IPS DF 6.9 (cell line): ENCODE data around the gene PFKL.

Experiments used
- DNase-seq: peaks from one replicate; pipeline ENCODE4 v3.0.0-alpha.2; 2013; ENCODE audit warnings: low read depth, low spot score
- H3K27ac ChIP-seq: one replicate; pipeline ENCODE4 v1.5.1; 2013; ENCODE audit warnings: low read length, control low read depth
- H3K27me3 ChIP-seq: 2 replicates; pipeline ENCODE4 v1.6.1; 2013; ENCODE audit warnings: mild to moderate bottlenecking, low read length; ENCODE audit not compliant: control insufficient read depth, insufficient read depth
- H3K36me3 ChIP-seq: 2 replicates; pipeline ENCODE4 v1.6.1; 2013; ENCODE audit warnings: low read length; ENCODE audit not compliant: control insufficient read depth, insufficient read depth
- H3K4me1 ChIP-seq: 2 replicates; pipeline ENCODE4 v1.6.1; 2013; ENCODE audit warnings: low read length; ENCODE audit not compliant: control insufficient read depth, insufficient read depth
- H3K4me3 ChIP-seq: 2 replicates; pipeline ENCODE4 v1.5.1; 2013; ENCODE audit warnings: mild to moderate bottlenecking, low read length
- H3K9me3 ChIP-seq: 2 replicates; pipeline ENCODE4 v1.6.1; 2013; ENCODE audit warnings: low read length, inconsistent platforms; ENCODE audit not compliant: control insufficient read depth, insufficient read depth
- WGBS: extraction: QIAGEN DNeasy Blood & Tissue Kit; methylation state at CpG from one replicate; pipeline ENCODE4 v1.1.7; 2013; ENCODE audit warnings: mixed read lengths, missing lambda C conversion rate; ENCODE audit not compliant: insufficient read length, insufficient coverage; 5-methylcytosine and 5-hydroxymethylcytosine counted together

Gene PFKL

GRCh38 chr21:44321846-44322450, 22.1 kb downstream of the PFKL start:
- no CpG with 5 or more reads among the region's 23 CpGs for WGBS
- no peaks in the 10 kb centered on the region for H3K9me3 ChIP-seq
- no peaks in the 10 kb centered on the region for H3K27me3 ChIP-seq
- H3K27ac ChIP-seq: no peak overlapping the region
- no peak for DNase-seq
- no peak overlapping the region for H3K4me3 ChIP-seq
- H3K36me3 ChIP-seq: peaks cover 17% of the 10 kb centered on the region
- H3K4me1 ChIP-seq: no peaks in the 10 kb centered on the region

DNA sequence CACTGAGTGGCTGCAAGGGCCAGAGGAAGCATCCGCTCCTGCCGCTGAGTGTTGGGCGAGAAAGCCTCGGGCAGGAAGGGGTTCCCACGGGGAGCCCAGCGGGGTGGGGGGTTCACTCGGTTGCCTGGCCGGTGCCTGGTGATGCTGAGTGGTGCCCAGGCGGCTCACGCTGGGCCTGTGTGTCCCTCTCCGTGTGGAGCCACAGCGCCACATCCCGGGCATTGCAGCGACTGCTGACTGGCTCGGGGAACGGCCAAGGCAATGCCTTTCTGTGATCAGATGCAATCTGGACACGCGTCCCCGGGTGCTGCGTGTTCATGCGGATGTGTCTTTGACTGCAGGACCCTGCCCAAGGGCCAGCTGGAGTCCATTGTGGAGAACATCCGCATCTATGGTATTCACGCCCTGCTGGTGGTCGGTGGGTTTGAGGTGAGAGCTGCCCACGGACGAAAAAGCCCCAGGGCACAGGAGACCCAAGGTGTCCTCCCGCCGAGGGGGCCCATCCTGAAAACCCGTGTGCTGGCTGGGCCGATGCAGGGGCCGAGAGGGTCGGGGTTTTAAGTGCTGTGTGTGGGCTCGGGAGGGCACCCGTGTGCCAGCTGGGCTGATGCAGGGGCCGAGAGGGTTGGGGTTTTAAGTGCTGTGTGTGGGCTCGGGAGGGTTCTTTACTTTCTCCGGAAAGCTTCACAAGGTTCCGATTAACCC, 22.9 kb downstream of the PFKL start:
- no peak for DNase-seq
- no peaks in the 10 kb centered on the region for H3K27me3 ChIP-seq
- H3K9me3 ChIP-seq: no peaks in the 10 kb centered on the region
- no CpG with 5 or more reads among the region's 38 CpGs for WGBS
- H3K36me3 ChIP-seq: peaks cover 17% of the 10 kb centered on the region
- no peak overlapping the region for H3K4me3 ChIP-seq
- no peaks in the 10 kb centered on the region for H3K4me1 ChIP-seq
- H3K27ac ChIP-seq: no peak overlapping the region

DNA sequence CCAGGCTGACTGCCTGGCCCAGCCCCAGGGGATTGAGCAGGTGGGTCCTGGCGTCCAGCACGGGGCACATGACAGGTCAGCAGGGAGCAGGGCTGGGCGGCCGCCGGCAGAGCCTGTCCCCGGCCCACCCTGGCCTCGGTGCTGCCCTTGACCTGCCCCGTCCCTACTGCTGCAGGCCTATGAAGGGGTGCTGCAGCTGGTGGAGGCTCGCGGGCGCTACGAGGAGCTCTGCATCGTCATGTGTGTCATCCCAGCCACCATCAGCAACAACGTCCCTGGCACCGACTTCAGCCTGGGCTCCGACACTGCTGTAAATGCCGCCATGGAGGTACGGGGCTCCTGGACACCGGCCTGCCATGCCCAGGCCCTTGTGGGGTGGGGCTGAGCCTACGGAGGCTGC, 23.7 kb downstream of the PFKL start:
- DNase-seq: no peak
- Histone ChIP-seq H3K4me3 (no peak overlapping the region), H3K27me3 (no peaks in the 10 kb centered on the region), H3K4me1 (no peaks in the 10 kb centered on the region), H3K36me3 (peaks cover 14% of the 10 kb centered on the region), H3K9me3 (no peaks in the 10 kb centered on the region), H3K27ac (no peak overlapping the region)
- WGBS: no CpG with 5 or more reads among the region's 20 CpGs

- Histone ChIP-seq H3K27me3 (no peaks in the 10 kb centered on the region), H3K4me3 (no peak overlapping the region), H3K9me3 (no peaks in the 10 kb centered on the region), H3K36me3 (peaks cover 14% of the 10 kb centered on the region), H3K4me1 (no peaks in the 10 kb centered on the region), H3K27ac (no peak overlapping the region)
- WGBS: no CpG with 5 or more reads among the region's 37 CpGs
- no peak for DNase-seq
Measured at GRCh38 chr21:44324106-44324853, 24.4 kb downstream of the PFKL start.

DNA sequence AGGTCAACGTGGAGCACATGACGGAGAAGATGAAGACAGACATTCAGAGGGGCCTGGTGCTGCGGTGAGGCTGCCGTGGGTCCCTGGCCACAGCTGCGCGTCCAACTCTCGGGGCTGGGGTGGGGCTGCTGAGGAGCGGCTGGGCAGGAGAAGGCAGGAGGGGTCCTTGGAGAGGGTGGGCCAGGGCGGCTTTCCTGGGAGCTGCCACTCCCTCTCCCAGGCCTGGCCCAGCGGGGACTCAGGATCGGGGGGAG, 24.9 kb downstream of the PFKL start:
- WGBS: no CpG with 5 or more reads among the region's 11 CpGs
- no peak overlapping the region for H3K27ac ChIP-seq

GRCh38 chr21:44325386-44326271, 25.8 kb downstream of the PFKL start:
- no peaks in the 10 kb centered on the region for H3K27me3 ChIP-seq
- H3K27ac ChIP-seq: no peak overlapping the region
- WGBS: no CpG with 5 or more reads among the region's 44 CpGs
- peaks cover 14% of the 10 kb centered on the region for H3K36me3 ChIP-seq
- H3K4me1 ChIP-seq: no peaks in the 10 kb centered on the region; the same call in 1 of the 2 replicates
- no peaks in the 10 kb centered on the region for H3K9me3 ChIP-seq
- no peak for DNase-seq
- H3K4me3 ChIP-seq: no peak overlapping the region

More for the DNA sequence above, 24.9 kb downstream of the PFKL start:
- no peak for DNase-seq
- no peak overlapping the region for H3K4me3 ChIP-seq
- H3K9me3 ChIP-seq: no peaks in the 10 kb centered on the region
- H3K4me1 ChIP-seq: no peaks in the 10 kb centered on the region
- no peaks in the 10 kb centered on the region for H3K27me3 ChIP-seq
- peaks cover 14% of the 10 kb centered on the region for H3K36me3 ChIP-seq

DNA sequence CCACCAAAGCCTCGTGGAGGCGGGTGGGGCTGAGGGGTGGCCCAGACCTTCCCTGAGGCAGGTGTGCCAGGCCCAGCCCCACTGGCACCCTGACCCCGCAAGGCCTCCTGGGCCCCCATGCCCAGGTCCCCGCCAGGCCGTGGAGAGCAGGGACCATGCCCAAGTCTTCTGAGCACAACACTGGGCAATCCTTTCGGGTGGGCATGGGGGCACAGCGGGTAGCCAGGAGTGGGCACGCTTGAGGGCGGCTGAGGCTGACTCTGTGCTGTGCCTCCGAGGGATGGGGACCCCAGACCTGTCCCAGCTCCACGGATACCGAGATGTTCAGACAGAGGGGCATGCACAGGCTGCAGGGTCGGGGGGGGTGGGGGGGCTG, 26.4 kb downstream of the PFKL start:
- WGBS: no CpG with 5 or more reads among the region's 13 CpGs
- Histone ChIP-seq H3K4me3 (no peak overlapping the region), H3K27ac (no peak overlapping the region), H3K36me3 (peaks cover 10% of the 10 kb centered on the region), H3K27me3 (no peaks in the 10 kb centered on the region), H3K4me1 (no peaks in the 10 kb centered on the region; the same call in 1 of the 2 replicates), H3K9me3 (no peaks in the 10 kb centered on the region)
- no peak for DNase-seq

- H3K9me3 ChIP-seq: no peaks in the 10 kb centered on the region
- no peaks in the 10 kb centered on the region for H3K27me3 ChIP-seq
- WGBS: no CpG with 5 or more reads among the region's 26 CpGs
- H3K4me1 ChIP-seq: no peaks in the 10 kb centered on the region; the same call in 1 of the 2 replicates
- peaks cover 10% of the 10 kb centered on the region for H3K36me3 ChIP-seq
- no peak overlapping the region for H3K27ac ChIP-seq
- H3K4me3 ChIP-seq: no peak overlapping the region
- no peak for DNase-seq
Measured at GRCh38 chr21:44326716-44327602, 27.1 kb downstream of the PFKL start.

GRCh38 chr21:44327603-44327974, 27.7 kb downstream of the PFKL start:
- H3K4me1 ChIP-seq: no peaks in the 10 kb centered on the region; the same call in 1 of the 2 replicates
- H3K36me3 ChIP-seq: peaks cover 10% of the 10 kb centered on the region
- no CpG with 5 or more reads among the region's 11 CpGs for WGBS
- H3K4me3 ChIP-seq: no peak overlapping the region
- no peaks in the 10 kb centered on the region for H3K27me3 ChIP-seq
- H3K9me3 ChIP-seq: no peaks in the 10 kb centered on the region
- DNase-seq: no peak
- no peak overlapping the region for H3K27ac ChIP-seq
